Epidermal melanocyte (primary cell): ENCODE measurements around the gene OMA1.
"Not testable (repeated sequence)": the region's sequence is repeated elsewhere in the genome, so short reads cannot be mapped to it uniquely, and the experiment has no call there.

ENCODE experiments used
- DNase-seq: peaks from one replicate; pipeline ENCODE4 v3.0.0; 2011; ENCODE audit warnings: low spot score; ENCODE audit not compliant: insufficient read length

OMA1 gene

GRCh38 chr1:58528518-58528917 lies 18.0 kb downstream of the OMA1 start:
- DNase-seq: no peak

GRCh38 chr1:58524353-58524945 lies 22.1 kb downstream of the OMA1 start:
- no peak for DNase-seq

DNA sequence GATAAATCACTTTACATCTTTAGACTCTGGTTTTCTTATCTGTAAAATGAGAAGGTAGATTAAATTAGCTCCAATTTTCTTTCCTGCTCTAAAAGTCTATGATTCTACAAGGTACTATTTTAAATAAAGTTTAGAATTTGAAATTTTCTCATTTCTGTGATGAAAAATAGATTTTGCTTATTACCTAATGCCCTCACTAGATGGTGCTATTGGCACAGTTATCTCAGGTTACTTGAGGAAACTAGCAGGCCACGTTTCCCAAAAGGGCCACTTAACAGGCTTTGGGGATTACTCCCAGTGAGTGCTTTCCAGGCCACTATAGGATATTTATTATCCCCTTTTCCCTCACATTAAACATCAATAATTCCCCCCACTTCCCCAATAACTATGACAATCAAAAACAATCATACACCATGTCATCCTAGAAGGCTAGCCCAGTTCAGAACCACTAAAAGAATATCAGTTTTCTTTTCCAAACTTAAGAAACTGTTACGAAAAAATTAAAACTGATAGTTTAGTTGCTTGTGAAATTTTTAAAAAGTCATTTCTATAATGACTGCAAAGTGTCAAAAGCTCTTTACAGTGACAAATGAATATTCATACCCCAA lies 30.6 kb downstream of the OMA1 start:
- DNase-seq: peak; percentile 34

DNA sequence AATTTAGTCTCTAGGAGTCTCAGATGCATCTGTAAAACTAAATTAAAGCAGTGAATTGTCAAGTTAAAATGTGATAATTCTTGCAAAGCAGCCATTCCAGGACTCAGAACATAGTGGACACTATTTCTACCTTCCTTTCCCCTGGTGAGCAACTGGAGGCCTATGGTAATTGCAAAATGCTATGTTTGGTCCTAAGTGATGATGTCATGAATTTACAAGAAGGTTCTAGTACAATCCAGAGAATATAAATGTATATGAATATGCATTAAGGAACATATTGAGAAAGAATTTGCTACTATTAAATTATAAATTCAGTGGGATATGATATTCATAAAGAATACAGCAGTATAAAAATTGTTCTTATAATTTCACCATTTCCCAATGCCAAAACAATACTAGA lies 32.6 kb downstream of the OMA1 start:
- no peak for DNase-seq

DNA sequence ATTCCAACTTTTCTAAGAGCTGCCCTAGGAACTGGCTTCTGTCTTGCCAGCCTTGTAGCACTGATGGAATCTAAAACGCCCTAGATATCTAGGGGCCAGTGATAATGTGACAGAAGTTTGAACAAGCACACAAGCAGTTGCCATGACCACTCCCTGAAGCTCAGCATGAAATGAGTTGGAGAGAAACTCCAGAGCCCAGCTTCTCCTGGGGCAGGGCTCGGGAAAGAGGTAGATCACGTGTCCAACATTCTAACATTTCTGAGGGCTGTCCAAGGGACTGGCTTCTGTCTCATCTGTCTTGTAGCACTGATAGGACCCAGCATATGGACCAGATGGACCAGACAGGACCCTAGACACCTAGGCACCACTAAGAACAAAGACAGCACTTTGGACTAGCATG lies 37.9 kb downstream of the OMA1 start:
- no peak for DNase-seq

DNA sequence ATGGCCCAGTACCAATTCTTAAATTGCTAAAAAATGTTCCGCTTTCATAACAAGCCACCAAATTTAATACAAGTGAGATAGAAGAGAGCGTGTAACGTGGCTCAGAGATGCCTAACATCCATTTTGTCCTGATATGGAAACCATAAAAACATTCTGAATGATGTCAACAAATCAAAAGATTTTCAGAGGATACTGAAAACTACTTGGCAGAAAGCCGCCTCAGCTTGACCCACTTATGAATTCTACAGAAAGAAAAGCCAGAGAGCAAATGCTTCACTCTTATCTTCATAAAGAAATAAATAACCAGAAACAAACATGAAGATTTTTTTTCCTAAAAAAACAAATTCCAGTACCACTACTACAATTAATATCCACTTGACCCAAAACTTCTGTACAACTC lies 41.2 kb downstream of the OMA1 start:
- no peak for DNase-seq

DNA sequence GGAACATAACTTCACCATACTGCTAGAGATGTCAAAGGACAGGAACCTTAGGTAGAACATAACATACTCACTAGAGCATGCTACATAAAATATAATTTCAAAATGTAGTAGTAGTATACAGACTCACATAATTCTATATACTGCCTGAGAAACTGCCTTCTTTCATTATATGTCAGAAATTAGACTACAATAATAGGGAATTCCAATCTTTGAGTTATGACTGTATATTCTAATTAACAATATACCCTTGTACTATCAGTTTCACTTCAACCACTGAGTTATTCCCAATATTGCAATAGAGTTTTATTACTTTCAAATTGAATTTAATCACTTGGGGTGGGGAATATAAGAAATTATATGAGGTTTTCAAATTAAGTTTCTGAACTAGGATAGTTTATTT lies 44.0 kb downstream of the OMA1 start:
- DNase-seq: no peak

DNA sequence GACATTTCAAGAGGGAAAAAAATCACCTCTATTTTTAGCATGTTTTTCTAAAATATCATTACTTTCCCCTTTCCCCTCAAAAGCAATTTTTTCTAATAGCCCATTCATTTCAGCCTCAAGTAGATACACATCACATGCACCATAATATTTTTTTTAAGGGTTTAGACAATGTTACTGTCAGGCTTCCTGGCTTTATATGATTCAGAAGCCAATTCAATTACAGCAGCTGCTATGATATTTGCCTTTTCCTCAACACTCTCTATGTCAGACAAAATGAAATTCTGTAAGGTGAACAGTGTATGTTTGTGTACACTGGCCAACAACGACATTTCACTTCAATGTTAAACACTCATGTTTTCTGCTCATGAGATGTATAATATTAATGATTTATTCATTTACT lies 46.5 kb downstream of the OMA1 start:
- no peak for DNase-seq

DNA sequence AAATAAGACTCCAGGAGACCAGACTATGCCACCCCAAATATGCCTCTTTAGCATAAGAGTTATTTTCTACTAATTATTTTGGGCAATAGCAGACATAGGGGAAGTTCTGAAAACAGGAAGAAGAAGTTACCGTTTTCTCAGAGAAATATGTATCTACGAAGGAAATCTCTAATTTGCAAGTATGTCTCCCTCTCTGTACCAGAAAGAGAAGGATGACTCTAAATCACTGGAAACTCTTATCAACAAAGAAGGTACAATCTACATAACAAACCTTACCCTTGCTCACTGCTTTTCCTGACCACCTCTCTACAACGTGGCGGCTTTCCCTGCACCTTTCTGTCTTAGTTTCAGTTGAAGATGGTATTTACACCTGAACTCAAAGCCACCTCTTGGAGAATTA lies 49.0 kb downstream of the OMA1 start:
- DNase-seq: no peak

DNA sequence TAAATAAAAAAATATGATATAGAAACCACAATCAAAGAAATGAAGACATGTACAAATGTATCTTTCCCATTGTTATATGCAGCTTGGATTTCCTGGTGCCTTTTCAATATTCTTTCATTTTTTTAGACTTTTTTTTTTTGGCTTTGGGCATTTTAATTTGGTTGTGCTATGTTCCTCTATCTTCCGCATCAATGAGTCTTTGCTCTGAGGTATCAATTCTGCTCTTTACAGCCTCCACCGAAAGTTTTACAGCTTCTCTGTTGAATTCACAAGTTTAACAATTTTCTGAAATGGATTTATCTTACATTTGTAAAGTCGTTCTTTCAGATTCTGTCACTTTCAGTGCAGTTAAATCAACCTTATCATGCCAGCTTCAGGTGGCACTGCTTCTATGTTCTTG lies 50.5 kb downstream of the OMA1 start:
- DNase-seq: no peak

DNA sequence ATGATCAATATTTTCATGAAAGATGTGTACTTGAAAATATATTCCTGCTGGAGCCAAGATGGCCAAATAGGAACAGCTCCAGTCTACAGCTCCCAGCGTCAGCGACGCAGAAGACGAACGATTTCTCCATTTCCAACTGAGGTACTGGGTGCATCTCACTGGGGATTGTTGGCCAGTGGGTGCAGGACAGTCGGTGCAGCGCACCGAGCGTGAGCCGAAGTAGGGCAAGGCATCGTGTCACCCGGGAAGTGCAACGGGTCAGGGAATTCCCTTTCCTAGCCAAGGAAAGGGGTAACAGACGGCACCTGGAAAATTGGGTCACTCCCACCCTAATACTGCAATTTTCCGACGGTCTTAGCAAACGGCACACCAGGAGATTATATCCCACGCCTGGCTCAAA lies 57.6 kb downstream of the OMA1 start:
- DNase-seq: not testable (repeated sequence)

GRCh38 chr1:58487002-58487401 lies 59.5 kb downstream of the OMA1 start:
- DNase-seq: no peak

DNA sequence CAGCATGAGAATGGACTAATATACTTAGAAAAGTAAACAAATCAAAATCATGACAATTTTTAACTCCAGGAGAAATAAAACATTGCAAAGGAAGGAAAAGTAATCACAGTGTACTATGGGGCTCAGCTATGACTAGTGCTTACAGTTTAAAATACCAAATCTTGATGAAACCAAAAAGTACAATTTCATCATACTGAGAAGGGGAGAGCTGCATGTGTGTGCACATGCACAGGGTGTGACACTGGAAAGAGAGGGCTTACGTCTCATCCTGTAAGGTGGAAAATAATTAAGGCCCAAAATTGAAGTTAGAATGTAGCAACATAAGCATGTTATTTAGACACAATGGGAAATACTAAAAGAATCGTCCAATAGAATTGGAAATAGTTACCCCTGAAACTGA lies 64.6 kb downstream of the OMA1 start:
- no peak for DNase-seq

DNA sequence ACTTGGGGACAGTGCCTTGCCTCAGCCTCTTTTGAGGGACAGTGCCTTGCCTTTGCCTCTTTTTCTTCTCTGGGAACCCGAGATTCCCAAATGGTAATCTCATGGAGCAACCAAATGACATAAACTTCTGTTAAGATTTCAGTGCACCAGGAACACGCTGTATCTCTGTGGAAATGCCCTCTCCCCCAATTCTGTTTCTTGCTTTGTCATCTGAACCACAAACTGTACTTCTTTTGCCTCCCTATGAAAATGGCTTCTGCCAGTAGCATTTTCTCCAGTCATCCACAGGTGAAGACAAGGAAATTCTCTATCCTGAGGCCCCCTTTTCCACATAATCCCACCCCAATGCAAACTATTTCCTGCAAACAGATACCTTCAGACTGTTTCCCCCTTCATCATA lies 66.3 kb downstream of the OMA1 start:
- DNase-seq: no peak

DNA sequence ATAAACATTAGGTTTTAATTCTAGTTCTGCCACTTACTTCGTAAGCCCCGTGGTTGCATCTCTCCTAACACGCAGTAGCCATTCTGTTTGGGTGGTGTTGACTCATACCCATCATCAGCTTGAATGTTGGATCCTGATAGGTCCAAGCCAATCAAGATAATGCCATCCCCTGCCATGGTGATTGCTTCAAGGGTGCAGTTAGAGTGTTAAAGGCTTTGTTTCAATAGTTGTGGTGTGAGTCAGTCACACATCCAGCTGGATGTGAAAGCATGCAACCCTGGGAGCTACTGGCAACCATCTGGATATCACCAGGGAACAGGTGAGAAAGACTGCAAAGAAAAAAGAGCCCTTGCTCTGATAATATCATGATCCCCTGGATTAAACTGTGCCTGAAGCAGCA lies 69.1 kb downstream of the OMA1 start:
- no peak for DNase-seq

DNA sequence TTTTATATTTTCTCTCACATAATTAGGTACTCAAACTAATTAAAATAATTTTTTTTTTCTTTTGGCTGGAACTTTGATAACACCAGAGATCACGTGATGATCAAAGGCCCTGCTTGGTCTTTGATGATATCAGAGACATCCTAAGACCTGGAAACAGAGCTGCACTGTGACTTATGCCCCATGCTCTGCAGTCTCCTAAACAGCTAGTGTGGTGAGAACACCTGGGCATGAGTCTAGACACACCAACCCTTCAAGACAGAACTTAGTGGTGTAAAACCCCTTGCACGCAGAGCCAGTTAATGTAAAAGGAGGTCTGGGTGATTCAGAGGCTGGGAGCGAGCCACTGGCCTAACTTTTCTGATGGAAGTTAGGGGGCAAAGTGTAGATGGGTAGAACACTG lies 70.3 kb downstream of the OMA1 start:
- DNase-seq: no peak

- DNase-seq: no peak
Measured at GRCh38 chr1:58469476-58469875, 77.0 kb downstream of the OMA1 start.

- DNase-seq: no peak
Measured at GRCh38 chr1:58469016-58469415, 77.5 kb downstream of the OMA1 start.

DNA sequence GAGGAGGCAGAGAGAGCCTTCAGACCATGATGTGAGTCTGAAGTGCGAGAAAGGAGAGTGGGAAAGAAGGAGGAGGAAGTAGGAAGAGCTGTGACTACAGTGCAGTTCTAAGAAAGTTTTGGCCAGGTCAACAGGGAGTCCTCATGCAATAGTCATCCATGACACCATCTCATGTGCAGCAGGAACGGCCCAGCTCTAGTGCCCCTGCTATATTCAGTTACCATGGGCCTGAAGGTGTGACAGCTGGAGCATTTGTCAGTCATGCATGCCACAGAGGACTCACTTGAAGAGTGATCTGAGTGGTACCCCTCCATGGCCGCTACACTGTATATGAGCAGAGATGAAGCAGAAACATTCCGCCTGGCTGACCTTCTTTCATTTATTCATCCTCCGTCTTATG lies 77.9 kb downstream of the OMA1 start:
- no peak for DNase-seq

- no peak for DNase-seq
Measured at GRCh38 chr1:58466630-58467241, 79.8 kb downstream of the OMA1 start.

GRCh38 chr1:58465825-58466629 lies 80.5 kb downstream of the OMA1 start:
- DNase-seq: no peak

- DNase-seq: no peak
Measured at GRCh38 chr1:58465176-58465575, 81.3 kb downstream of the OMA1 start.
